Amniotic stem cell (primary cell): ENCODE measurements around the gene ZNF276.
"Not testable (repeated sequence)": the region's sequence is repeated elsewhere in the genome, so short reads cannot be mapped to it uniquely, and the experiment has no call there.

Experiments
- DNase-seq: peaks from one replicate; lab custom pipeline; 2025; lab: John Stamatoyannopoulos, UW

Gene ZNF276

DNA sequence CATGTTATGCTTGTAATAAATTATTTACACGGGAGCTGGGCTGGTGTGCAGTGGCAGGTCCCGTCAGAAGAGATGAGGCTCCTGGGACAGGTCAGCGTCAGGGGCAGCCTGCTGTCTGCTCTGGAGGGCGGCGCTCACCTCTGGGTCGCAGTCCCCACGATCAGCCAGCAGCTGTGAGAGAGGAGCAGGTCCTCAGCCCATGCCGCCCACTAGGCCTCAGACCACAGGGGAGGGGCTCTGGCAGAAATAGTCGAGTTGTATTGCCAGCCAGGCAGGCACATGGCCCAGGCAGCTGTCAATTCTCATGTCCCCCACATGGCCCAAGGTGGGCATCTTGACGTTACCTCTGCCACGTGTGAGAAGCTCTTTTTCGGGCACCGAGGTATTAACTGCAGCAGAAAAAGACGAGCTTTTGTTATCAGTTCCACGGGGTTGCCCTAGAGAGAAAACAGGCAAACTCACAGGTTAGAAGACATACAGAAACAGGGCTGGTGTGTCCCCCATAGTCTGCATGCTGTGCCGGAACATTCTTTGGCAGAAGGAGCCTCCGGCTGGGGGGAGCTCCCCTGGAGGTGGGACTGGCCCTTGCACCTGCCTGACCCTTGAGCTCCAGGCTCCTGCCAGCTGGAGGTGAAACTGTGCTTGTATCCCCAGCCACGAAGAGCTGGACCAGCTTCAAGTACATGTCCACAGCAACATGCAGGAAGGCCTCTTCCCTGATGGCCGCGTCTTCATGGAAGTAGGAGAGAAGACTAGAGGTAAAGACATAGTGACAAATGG lies 17.4 kb downstream of the ZNF276 start:
- no peak for DNase-seq

DNA sequence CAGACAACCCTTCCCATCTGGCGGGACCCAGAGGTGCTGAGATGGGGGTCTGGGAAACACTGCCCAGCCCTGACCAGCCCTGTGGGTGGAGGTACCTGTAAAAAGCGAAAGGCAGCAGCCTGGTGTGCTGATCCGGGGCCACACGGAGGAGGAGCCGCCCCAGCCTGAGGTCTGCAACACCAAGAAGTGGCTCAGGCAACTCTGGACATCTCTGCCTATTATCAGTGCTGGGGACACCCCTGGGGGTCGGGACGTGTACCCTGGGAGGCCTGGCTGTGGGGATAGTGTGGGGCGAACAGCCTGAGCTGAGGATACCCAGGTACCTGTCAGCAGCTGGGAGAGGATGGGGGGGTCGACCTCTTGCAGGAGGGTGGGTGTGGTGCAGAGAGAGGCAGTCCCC lies 18.0 kb downstream of the ZNF276 start:
- no peak for DNase-seq

DNA sequence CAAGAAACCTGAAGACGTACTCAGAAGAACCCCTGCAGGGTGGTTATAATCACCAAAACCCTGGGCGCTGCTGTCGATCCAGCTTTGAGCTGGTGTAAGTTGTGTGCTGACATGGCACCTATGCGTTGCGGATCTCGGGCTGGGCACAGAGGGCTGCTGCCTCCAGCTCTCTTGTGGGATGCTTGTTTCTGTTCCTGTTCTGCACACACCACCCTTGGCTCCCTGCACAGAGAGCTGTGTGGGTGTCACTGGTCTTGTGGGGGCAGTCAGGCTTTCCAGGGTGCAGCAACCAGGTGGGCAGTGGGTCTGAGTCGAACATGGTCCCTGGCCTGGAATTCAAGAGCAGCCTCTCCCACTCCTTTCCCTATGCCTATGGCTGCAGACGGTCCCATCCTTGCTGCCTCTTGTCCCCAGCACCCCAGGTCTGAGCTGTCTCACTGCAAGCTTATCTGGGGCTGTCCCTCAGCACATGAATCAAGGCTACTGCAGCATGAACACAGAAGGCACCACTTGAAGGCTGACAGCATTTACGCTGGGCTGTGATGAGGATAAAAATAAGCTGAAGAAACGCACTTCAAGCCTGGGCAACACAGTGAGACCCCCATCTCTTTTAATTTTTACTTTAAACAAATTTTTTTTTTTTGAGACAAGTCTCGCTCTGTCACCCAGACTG lies 20.1 kb downstream of the ZNF276 start:
- DNase-seq = no peak

DNA sequence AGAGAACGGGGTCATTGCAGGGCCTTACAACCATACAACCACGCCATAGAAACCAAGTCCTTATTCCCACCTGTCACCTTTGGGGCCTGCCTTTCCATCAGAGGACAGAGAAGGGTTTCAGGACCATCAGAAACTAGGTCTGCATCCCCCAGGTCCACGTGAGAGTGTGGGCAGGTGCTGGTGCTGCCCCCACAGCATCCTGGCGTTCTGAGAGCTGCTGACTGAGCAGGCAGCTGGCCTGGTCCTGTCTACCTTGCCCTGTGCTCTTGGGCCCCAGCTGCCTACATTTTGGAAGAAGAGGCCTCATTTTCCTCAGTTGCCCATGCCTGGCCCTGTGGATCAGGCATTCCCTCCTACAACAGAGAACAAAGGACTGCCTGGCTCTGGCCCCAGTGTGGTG lies 21.6 kb downstream of the ZNF276 start:
- DNase-seq = no peak

DNA sequence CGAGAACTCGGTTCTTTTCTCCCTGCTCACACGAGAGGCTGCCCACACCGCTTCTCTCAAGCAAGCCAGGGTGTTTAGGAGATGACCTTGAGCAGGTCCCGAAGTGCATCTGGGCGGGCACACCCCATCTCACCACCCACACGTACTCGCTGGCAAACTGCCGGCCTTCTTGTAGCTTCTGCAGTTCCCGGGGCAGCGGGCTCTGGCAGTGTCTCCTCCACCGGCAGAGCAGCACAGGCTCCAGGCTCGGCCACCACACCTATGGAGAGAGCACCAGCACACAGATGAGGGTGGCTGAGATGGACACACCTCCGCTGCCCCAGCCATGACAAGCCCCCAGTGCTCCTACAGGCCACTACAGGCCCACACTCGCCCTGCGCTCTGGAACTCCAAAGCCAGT lies 23.5 kb downstream of the ZNF276 start:
- DNase-seq = no peak

DNA sequence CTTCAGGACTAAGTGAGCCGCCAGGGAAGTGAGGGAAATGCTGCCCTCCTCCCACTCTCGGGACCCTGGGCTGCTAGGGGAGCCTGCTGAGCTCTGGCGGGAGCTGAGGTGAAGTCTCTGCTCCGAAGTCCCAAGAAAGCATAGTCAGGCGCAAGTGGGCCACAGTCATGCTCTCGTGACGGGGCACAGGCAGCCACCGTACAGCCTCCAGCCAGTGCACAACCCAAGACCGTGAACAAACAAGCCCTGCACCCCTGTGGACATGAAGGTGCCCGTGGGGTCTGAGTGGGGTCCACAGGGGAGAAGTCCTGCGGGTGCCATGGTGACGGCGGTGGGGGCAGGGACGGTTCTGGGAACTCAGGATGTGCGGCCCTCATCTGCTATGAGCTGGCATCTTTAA lies 24.7 kb downstream of the ZNF276 start:
- no peak for DNase-seq

DNA sequence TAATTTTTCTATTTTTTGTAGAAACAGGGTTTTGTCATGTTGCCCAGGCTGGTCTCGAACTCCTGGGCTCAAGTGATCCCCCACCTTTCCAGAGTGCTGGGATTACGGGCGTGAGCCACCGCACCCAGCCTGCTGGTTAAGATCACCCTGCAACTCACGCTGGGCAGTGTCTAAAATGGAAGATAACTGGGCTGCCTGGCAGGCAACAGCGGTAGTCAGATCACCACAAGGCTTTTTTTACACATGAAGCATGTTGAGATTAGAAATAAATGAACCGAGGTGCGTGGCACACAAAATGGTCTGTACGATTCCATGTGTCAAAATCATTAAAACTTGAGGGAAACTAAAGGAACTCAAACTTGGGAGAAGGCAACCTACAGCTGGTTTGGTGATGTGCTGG lies 26.7 kb downstream of the ZNF276 start:
- no peak for DNase-seq

DNA sequence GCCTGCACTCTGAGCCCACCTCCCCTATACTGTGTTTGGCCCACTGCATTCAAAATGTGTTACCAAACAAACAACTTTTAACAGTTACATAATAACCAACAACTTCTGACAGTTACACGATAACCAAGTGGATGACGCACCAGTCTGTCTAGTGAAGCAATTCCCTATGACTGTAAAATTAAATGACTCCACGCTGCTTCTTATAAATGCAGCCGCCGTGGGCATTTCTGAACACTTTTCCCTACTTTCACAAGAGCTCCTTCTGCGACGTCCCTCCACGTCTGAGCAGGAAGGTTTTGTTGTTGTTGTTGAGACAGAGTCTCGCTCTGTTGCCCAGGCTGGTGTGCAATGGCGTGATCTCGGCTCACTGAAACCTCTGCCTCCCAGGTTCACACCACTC lies 27.6 kb downstream of the ZNF276 start:
- DNase-seq = no peak

DNA sequence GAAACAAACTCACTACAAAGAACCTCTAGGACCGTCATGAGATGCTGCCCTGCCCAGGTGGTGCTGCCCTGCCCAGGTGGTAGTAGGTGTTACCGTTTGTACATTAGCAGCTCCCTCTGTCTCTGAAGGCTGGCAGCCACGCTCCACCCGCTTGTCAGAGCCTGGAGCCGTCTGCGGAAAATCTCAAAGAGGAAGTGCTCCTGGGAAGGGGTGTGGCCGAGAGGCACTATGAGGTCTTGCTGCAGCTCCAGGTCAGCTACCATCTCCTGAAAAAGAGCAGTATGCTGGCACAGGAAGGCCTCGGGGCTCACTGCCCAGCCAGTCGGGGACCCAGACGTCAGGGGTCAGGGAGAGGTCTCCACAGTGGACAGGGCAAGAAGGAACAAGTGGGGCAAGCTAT lies 28.3 kb downstream of the ZNF276 start:
- DNase-seq = no peak

- no peak for DNase-seq
Measured at GRCh38 chr16:89759746-89760340, 38.5 kb downstream of the ZNF276 start.

- DNase-seq = no peak
Measured at GRCh38 chr16:89761304-89761922, 40.1 kb downstream of the ZNF276 start.

DNA sequence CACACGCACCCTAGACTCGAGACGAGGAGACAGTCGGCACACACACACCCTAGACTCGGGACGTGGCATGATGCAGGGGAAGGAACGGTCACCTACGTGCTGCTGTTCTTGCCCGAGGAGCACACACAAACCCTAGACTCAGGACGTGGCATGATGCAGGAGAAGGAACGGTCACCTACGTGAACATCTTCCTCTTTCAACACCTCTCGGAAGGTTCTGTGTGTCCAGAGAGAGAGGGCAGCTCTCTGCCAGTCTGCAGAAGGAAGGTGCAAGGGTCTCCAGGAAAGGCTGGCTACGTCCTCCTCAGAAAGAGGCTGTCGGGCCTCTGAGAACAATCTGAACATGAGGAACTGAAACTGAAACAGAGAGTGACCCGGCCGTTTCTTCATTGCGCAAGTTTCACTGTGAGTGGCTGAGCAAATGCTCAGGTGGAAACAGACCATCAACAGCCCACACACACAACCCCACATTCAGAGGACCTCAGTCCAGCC lies 43.4 kb downstream of the ZNF276 start:
- DNase-seq = no peak

DNA sequence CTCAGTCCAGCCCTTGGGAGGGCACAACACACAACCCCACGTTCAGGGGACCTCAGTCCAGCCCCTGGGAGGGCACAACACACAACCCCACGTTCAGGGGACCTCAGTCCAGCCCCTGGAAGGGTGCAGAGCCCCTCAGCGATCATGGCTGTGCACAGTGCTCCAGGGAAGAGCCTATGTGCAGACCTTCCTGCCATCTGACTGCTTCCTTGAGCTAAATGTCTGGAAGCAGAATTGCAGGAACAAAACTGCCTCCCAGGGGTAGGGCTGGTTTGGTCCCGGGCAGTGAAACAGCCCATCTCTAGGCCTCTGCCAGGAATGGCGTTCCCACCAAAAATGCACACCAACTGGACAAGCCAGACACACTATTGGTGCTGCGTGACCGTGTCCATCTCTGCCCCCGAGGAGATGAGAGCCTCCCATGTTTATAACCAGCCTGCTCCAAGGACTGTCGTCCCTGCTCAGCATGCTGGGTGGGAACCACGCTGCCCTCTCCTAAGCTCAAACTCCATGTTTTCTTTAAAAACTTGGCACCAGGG lies 44.0 kb downstream of the ZNF276 start:
- no peak for DNase-seq

DNA sequence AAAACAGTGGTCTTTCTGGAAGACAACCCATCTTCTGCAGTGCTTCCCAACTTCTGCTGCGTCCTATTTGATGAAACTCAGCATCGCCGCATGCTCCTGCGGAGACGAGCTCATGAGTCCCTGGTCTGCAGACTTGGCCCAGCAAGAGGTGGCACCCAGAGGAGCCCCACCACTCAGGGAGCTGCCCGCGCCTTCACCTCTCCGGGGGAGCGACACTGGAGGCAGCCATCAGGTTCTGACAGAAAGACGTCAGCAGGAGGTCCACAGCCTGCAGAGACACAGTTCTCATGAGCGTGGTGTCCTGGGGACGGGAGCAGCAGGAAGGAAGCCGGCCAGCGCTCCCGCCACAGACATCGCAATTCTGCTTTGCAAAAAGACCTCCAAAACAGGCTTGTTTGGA lies 49.0 kb downstream of the ZNF276 start:
- DNase-seq = no peak

DNA sequence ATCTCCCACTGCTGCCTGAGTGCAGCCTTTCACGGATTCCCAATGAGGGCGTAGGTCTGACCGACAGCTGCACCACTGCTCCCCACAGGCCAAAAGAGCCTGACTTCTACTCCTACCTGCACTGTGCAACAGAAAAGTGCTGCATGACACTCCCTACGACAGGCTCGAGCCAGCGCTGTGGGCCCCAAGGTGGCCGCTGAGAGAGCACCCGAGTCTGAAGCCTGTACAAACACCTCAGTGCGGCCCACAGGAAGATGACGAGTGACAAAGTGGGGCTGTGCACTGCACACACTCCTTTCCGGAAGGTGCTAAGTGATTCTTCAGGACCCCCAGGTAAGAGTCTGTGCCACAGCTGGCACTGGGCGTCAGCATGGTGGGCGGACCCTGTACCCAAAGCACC lies 53.9 kb downstream of the ZNF276 start:
- DNase-seq = no peak

DNA sequence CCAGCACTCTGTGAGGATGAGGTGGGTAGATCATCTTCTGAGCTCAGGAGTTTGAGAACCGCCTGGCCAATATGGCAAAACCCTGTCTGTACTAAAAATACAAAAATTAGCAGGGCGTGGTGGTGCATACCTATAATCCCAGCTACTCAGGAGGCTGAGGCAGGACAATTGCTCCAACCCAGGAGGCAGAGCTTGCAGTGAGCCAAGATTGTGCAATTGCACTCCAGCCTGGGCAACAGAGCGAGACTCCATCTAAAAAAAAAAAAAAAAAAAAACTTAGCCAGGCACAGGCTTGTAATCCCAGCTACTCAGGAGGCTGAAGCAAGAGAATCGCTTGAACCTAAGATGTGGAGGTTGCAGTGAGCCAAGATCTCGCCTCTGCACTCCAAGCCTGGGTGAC lies 56.9 kb downstream of the ZNF276 start:
- DNase-seq = not testable (repeated sequence)

- DNase-seq = no peak
Measured at GRCh38 chr16:89779231-89779908, 58.0 kb downstream of the ZNF276 start.

GRCh38 chr16:89779909-89780305 lies 58.6 kb downstream of the ZNF276 start:
- DNase-seq = no peak

GRCh38 chr16:89782489-89782888 lies 61.2 kb downstream of the ZNF276 start:
- DNase-seq = no peak

DNA sequence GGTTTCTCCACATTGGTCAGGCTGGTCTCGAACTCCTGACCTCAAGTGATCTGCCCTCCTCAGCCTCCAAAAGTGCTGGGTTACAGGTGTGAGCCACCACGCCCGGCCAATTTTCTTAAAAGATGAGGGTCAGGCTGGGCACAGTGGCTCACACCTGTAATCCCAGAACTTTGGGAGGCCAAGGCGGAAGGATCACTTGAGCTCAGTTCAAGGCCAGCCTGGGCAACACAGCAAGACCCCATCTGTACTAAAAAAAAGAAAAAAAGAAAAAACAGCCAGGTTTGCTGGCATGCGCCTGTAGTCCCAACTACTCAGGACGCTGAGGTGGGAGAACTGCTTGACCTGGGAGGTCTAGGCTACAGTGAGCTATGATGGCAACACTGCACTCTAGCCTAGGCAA lies 62.6 kb downstream of the ZNF276 start:
- not testable (repeated sequence) for DNase-seq

DNA sequence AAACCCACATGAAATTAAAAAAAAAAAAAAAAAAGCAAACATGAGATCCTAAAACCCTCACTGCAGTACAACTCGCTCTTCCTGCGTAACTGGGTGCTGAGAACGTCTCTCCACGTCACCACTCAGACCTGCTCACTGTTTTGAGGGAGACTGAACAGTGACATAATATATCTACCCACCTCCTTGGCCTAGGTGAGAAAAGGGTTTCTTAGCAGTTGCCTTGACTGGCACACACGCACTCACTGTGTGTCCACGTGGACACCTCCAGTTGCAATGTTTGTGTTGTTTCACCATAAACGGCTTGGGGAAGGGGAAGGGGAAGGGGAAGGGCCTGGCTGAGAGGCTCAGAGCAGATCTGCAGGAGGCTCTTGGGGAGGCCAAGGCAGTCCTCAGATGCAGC lies 63.1 kb downstream of the ZNF276 start:
- DNase-seq = no peak
